ENCODE measurements around the gene LGALS7. TPM values are rescaled to one million over a fixed set of nuclear protein-coding genes. Genes with fewer than 3 reads are reported as not detected.
"Not testable (repeated sequence)": the region's sequence is repeated elsewhere in the genome, so short reads cannot be mapped to it uniquely, and the experiment has no call there.

The LGALS7 gene
- 0.91 TPM in 1 of 2 replicates, not detected in the other for total RNA-seq
- long read RNA-seq = 0 reads

- Mint-ChIP-seq H3K27ac (peak within 1 kb of the TSS; percentile 80), H3K9me3 (ENCODE audit: low read depth) (no peaks in the 10 kb centered on the region), H3K27me3 (peaks cover 8% of the 10 kb centered on the region), H3K4me3 (ENCODE audit: low read depth) (no peak within 1 kb of the TSS), H3K36me3 (ENCODE audit: insufficient read depth) (no peaks in the 10 kb centered on the region), H3K4me1 (ENCODE audit: low read depth) (no peaks in the 10 kb centered on the region)
- DNase-seq (ENCODE audit: low spot score, unreplicated experiment) = no peak
- TF ChIP-seq CTCF (IDR thresholded peaks at IDR 0.05; ENCODE audit: unreplicated experiment) = no peak
These were observed at the start of gene LGALS7 for GRCh38 chr19:38773469-38774177. Gene LGALS7, minus strand, starts transcription at chr19:38773517. Its CDS starts 25 bp downstream, at chr19:38773492.

- Mint-ChIP-seq H3K36me3 (ENCODE audit: insufficient read depth) (peaks cover 33% of the 10 kb centered on the region), H3K4me1 (ENCODE audit: low read depth) (peaks cover 20% of the 10 kb centered on the region)
- not testable (repeated sequence) for DNase-seq (ENCODE audit: low spot score, unreplicated experiment); H3K27ac Mint-ChIP-seq; H3K27me3 Mint-ChIP-seq; H3K4me3 Mint-ChIP-seq (ENCODE audit: low read depth); H3K9me3 Mint-ChIP-seq (ENCODE audit: low read depth)
These were observed 48.0 kb upstream of the LGALS7 start for GRCh38 chr19:38821230-38821825.

- TF ChIP-seq CTCF (IDR thresholded peaks at IDR 0.05; ENCODE audit: unreplicated experiment) = no peak
- peaks cover 20% of the 10 kb centered on the region for H3K4me1 Mint-ChIP-seq (ENCODE audit: low read depth)
- H3K9me3 Mint-ChIP-seq (ENCODE audit: low read depth) = no peaks in the 10 kb centered on the region
- H3K27me3 Mint-ChIP-seq = no peaks in the 10 kb centered on the region
- peaks cover 35% of the 10 kb centered on the region for H3K36me3 Mint-ChIP-seq (ENCODE audit: insufficient read depth)
- H3K27ac Mint-ChIP-seq = peak overlapping the region; percentile 78
- DNase-seq (ENCODE audit: low spot score, unreplicated experiment) = no peak
- peak overlapping the region; percentile 11 for H3K4me3 Mint-ChIP-seq (ENCODE audit: low read depth)
These were observed 46.1 kb upstream of the LGALS7 start for GRCh38 chr19:38819231-38819920.

- DNase-seq (ENCODE audit: low spot score, unreplicated experiment) = no peak
- Mint-ChIP-seq H3K4me3 (ENCODE audit: low read depth) (no peak overlapping the region), H3K27ac (no peak overlapping the region), H3K9me3 (ENCODE audit: low read depth) (no peaks in the 10 kb centered on the region), H3K4me1 (ENCODE audit: low read depth) (peaks cover 24% of the 10 kb centered on the region), H3K27me3 (no peaks in the 10 kb centered on the region), H3K36me3 (ENCODE audit: insufficient read depth) (peaks cover 17% of the 10 kb centered on the region)
- TF ChIP-seq CTCF (IDR thresholded peaks at IDR 0.05; ENCODE audit: unreplicated experiment) = no peak
These were observed 43.8 kb upstream of the LGALS7 start for GRCh38 chr19:38817081-38817480.

GRCh38 chr19:38816131-38816750 lies 42.9 kb upstream of the LGALS7 start:
- TF ChIP-seq CTCF (IDR thresholded peaks at IDR 0.05; ENCODE audit: unreplicated experiment) = no peak
- Mint-ChIP-seq H3K36me3 (ENCODE audit: insufficient read depth) (peaks cover 17% of the 10 kb centered on the region), H3K4me3 (ENCODE audit: low read depth) (no peak overlapping the region), H3K9me3 (ENCODE audit: low read depth) (no peaks in the 10 kb centered on the region), H3K27ac (no peak overlapping the region), H3K27me3 (no peaks in the 10 kb centered on the region), H3K4me1 (ENCODE audit: low read depth) (peaks cover 24% of the 10 kb centered on the region)
- DNase-seq (ENCODE audit: low spot score, unreplicated experiment) = no peak
